LNCAP (cell line): ENCODE measurements around the gene CNTNAP2.

Experiments
- CTCF ChIP-seq: fragments of 450-650 bp; IDR thresholded peaks from 2 replicates; pipeline ENCODE4 v1.5.1; 2017; ENCODE audit warnings: mild to moderate bottlenecking

The CNTNAP2 gene

GRCh38 chr7:148142660-148143248 lies 2026.2 kb downstream of the CNTNAP2 start:
- peak; percentile 80 for TF ChIP-seq CTCF

GRCh38 chr7:148144827-148145226 lies 2028.2 kb downstream of the CNTNAP2 start:
- no peak for TF ChIP-seq CTCF

GRCh38 chr7:148146346-148146745 lies 2029.7 kb downstream of the CNTNAP2 start:
- no peak for TF ChIP-seq CTCF

- no peak for TF ChIP-seq CTCF
Measured at GRCh38 chr7:148147438-148147837, 2030.8 kb downstream of the CNTNAP2 start.

- TF ChIP-seq CTCF: no peak
Measured at GRCh38 chr7:148148456-148148855, 2031.9 kb downstream of the CNTNAP2 start.

- no peak for TF ChIP-seq CTCF
Measured at GRCh38 chr7:148149730-148150129, 2033.1 kb downstream of the CNTNAP2 start.

GRCh38 chr7:148151778-148152177 lies 2035.2 kb downstream of the CNTNAP2 start:
- no peak for TF ChIP-seq CTCF
